Cardiac fibroblast (primary cell): ENCODE results near the gene RIT1.

Source experiments
- DNase-seq, 2 donors: peaks; one replicate each; pipeline versions ENCODE4 v3.0.0 to v3.0.0-alpha.2; 2010; ENCODE audit warnings: low read depth in 2 of 2
- H3K4me3 ChIP-seq, 2 donors: replicated peaks in 1 of 2; 1 replicate in 1 of 2; 2 replicates in 1 of 2; pipeline ENCODE4 v1.5.1; 2011; ENCODE audit warnings: low read depth in 2 of 2, low read length in 2 of 2, mild to moderate bottlenecking in 2 of 2, moderate library complexity in 1 of 2
- TF ChIP-seq, protein P1 (sequence below): IDR thresholded peaks from one replicate; pipeline ENCODE4 v1.5.1; 2011; ENCODE audit warnings: low read depth, mild to moderate bottlenecking, low read length, inconsistent platforms

Gene RIT1

DNA sequence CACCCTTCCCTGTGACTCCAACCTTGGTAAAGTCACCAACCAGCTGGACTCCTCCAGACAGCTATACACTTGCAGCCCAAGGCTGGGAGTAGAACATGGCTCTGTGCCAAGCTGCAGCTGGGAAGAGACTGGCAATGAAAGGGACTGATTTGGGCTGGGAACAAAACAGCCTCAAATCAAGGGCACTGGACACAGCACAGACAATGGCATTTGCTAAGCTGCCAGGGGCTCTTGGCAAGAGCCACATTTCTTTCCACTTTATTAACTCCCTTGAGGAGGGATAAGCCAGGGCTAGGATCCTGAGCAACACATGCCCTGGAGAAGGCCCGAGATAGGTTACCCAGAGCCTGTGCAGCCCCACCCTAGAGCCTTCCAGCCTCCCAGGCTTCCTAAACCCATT, 39.8 kb downstream of the RIT1 start:
- H3K4me3 ChIP-seq = no peak overlapping the region
- TF ChIP-seq, protein P1, sequence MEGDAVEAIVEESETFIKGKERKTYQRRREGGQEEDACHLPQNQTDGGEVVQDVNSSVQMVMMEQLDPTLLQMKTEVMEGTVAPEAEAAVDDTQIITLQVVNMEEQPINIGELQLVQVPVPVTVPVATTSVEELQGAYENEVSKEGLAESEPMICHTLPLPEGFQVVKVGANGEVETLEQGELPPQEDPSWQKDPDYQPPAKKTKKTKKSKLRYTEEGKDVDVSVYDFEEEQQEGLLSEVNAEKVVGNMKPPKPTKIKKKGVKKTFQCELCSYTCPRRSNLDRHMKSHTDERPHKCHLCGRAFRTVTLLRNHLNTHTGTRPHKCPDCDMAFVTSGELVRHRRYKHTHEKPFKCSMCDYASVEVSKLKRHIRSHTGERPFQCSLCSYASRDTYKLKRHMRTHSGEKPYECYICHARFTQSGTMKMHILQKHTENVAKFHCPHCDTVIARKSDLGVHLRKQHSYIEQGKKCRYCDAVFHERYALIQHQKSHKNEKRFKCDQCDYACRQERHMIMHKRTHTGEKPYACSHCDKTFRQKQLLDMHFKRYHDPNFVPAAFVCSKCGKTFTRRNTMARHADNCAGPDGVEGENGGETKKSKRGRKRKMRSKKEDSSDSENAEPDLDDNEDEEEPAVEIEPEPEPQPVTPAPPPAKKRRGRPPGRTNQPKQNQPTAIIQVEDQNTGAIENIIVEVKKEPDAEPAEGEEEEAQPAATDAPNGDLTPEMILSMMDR = no peak
- DNase-seq = peak; percentile 15 to 58

DNA sequence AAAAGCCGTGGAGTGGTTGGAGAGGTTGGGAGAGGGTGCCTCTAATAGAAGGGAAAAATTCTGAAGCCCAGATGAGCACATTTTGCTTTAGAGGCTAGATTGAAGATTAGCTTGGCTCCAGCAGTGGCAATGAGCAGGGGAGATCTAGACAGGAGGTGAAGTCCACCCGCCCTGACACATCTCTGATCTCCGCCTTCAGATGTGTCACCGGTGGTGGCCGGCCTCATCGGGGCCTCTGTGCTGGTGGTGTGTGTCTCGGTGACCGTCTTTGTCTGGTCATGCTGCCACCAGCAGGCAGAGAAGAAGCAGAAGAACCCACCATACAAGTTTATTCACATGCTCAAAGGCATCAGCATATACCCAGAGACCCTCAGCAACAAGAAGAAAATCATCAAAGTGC, 43.4 kb downstream of the RIT1 start:
- DNase-seq = no peak
- no peak overlapping the region for H3K4me3 ChIP-seq
- TF ChIP-seq, protein P1 = no peak

DNA sequence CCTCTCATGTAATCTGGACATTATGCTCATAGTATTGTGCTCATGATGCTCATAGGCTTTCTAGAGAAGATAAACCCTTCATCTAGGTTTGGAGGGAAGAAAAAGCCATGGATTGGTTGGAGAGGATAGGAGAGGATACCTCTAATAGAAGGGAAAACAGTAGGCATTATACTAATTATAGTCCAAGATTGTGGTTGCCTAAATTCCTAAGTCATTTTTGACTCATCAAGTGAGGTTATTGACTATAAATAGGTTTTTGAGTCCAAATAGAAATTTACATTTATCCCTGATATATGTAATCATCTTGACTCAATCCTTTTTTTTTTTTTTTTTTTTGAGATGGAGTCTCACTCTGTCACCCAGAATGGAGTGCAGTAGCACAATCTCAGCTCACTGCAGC, 46.8 kb downstream of the RIT1 start:
- H3K4me3 ChIP-seq = no peak overlapping the region
- DNase-seq = peak in 1 of 2 donors; percentile 22
- TF ChIP-seq, protein P1 = no peak

DNA sequence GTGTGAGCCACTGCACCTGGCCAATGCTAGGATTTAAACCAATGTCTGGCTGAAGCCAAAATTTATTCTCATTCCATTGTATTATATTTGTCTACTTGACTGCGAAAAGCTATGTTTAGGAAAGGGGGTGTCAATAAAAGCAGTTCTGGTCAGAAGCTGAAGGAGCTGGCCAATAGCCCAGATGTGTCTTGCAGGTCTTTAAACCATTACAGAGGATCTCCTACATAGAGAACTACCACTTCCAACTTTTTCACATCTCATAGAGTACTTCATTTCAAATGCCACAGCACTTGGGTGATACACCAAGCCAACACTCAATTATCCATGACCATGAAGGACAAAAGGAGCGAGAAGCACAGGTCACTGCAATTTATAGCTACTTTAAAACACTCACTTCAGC, 49.3 kb downstream of the RIT1 start:
- DNase-seq = no peak
- TF ChIP-seq, protein P1 = no peak
- no peak overlapping the region for H3K4me3 ChIP-seq

DNA sequence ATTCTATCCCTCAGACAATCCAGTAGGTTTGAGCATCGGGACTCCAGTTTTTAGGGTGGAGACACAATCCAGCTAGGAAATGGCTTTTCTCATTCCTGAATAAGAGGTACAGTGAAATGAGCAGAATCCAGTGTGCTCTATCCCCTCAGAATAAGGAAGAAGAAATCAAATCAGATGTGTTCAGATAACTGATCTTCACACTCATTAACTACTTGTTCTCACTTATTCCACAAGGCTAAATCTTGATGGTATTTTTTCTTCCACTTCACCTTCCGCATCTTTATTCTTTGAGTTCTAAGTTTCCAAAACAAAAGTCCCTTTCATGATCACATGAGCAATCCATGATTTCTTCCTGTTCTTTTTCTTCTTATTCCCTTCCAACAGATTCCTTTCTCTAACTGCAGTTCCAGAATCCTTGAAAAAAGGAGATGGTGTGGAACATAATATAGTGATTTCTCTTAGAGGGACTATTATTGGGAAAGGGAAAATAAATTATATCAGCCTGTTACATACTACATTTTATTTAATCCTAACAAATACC, 50.1 kb downstream of the RIT1 start:
- TF ChIP-seq, protein P1 = no peak
- H3K4me3 ChIP-seq = peak overlapping the region in 1 of 2 donors; percentile 48

DNA sequence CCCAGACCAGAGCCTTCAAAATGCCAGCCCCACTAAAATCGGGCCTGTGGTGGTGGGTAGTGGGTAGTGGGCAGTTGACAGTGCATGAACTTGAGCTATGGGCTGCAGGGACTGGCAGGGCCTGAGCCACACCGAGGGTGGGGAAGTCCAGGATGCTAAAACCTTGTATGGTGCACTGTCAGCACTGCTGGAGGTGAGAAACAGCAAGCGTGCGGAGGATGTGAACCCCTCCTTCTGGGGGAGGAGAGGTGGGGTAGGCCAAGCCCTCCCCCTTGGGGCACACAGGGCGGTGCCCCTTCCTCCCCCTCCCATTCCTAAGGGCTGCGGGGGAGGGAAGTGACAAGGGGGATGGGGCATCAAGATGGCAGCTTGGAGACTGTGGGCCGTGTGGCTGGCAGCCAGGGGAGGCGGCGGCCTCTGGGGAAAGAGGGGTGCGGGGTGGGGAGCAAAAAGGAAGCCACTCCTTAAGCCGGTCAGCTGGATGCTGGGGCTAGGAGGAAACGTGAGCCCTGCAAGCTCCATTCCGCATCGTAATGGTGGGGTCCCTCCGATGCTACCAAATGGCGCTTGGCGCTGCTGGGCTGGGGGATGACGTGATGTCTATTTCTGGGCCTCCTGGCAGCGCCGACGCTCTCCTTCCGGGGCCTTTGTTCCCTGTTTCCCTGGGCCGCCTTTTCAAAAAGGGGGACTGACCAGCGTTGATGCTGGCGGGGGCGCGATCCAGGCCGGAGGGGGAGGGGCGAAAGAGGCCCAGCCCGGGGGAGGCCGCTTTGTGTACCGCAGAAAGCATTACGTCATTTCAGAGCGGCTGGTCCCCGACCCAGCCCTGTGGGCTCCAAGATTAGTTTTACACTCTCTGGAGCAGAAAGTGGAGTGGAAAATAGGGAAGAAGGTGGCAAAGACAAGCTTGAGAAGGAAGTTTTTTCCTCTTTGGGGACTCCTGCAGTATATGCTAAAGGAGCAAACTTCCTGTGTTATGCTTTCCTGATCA, 51.0 kb downstream of the RIT1 start:
- peak overlapping the region; percentile 48 for H3K4me3 ChIP-seq
- TF ChIP-seq, protein P1 = no peak
- DNase-seq = peak; percentile 85 to 87

More for the DNA sequence above, 50.1 kb downstream of the RIT1 start:
- DNase-seq = no peak
